ENCODE data around the gene DYNLT2B. TPM values are rescaled to one million over a fixed set of nuclear protein-coding genes. Genes with fewer than 3 reads are reported as not detected.

DYNLT2B gene
- total and polyA plus RNA-seq, 2 donors (not counting 3 experiments of a cell fraction or from before 2014, with no cell fraction given) = 9.2 to 13.9 TPM

DNA sequence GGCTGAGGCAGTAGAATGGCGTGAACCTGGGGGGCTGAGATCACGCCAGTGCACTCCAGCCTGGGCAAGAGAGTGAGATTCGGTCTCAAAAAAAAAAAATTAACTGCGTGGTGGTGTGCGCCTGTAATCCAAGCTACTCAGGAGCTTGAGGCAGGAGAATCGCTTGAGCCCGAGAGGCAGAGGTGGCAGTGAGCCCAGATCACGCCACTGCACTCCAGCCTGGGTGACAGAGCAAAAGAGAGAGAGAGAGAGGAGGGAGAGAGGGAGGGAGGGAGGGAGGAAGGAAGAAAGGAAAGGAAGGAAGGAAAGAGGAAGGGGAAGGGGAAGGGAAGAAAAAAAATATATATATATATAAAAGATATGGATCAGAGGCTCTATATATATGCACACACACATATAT lies 14.1 kb upstream of the DYNLT2B start:
- FAIRE-seq (no peak), DNase-seq (ENCODE audit: low read depth, low spot score) (no peak)
- no peaks in the 10 kb centered on the region for H3K79me2 ChIP-seq (ENCODE audit: control insufficient read depth, insufficient read depth, low read length)
- H3K4me3 ChIP-seq (replicated peaks in 1 of 3; ENCODE audit: insufficient read depth in 1 of 3, low read depth in 1 of 3, low read length in 3 of 3) = no peak overlapping the region
- H3K4me1 ChIP-seq (ENCODE audit: control insufficient read depth, extremely low read depth, insufficient read depth, low read length) = no peaks in the 10 kb centered on the region
- H3K9me3 ChIP-seq (replicated peaks; ENCODE audit: control insufficient read depth, insufficient read depth, low read length) = no peaks in the 10 kb centered on the region
- H3K4me2 ChIP-seq (ENCODE audit: insufficient read depth, low read length) = no peak overlapping the region
- ChIA-PET CTCF (no interaction called here), POLR2A (no interaction called here)
- H3K36me3 ChIP-seq (ENCODE audit: control insufficient read depth in 2 of 2, extremely low read depth in 1 of 2, insufficient read depth in 2 of 2, low read length in 2 of 2) = no peaks in the 10 kb centered on the region
- no peak overlapping the region for H2AFZ ChIP-seq (ENCODE audit: low read depth, low read length)
- dilution Hi-C loops (cut with MboI; ENCODE audit: extremely low pct_ligation_motif_present, low sequenced_read_pairs) (no loop called here), intact Hi-C loops (cut with micrococcal nuclease) (no loop called here)
- no peaks in the 10 kb centered on the region for H3K9me1 ChIP-seq (replicated peaks; ENCODE audit: control insufficient read depth, extremely low read depth, insufficient read depth, low read length)
- H3K27me3 ChIP-seq (ENCODE audit: control insufficient read depth in 2 of 2, insufficient read depth in 2 of 2, low read length in 2 of 2) = no peaks in the 10 kb centered on the region
- no peaks in the 10 kb centered on the region for H4K20me1 ChIP-seq (replicated peaks; ENCODE audit: control insufficient read depth, extremely low read depth, insufficient read depth, low read length)
- TF ChIP-seq POLR2A (IDR thresholded peaks at IDR 0.05; ENCODE audit: low read depth, low read length) = no peak
- no peak for TF ChIP-seq JUN (IDR thresholded peaks at IDR 0.05; ENCODE audit: borderline replicate concordance, insufficient read depth, insufficient read length, low read depth)
- TF ChIP-seq POLR2AphosphoS5 (IDR thresholded peaks at IDR 0.05; ENCODE audit: insufficient read depth, low read depth, low read length) = no peak
- TF ChIP-seq CTCF (IDR thresholded peaks at IDR 0.05; ENCODE audit: extremely low read depth in 1 of 2, insufficient read depth in 1 of 2, low read depth in 1 of 2, low read length in 2 of 2) = no peak
- no peak for TF ChIP-seq MAX (IDR thresholded peaks at IDR 0.05; ENCODE audit: insufficient read depth, insufficient read length)
- H3K27ac ChIP-seq (ENCODE audit: insufficient read depth, low read depth, low read length) = no peak overlapping the region
- BruUV-seq (replicated peaks) = no TSS peak
- H3K9ac ChIP-seq (replicated peaks; ENCODE audit: extremely low read depth, insufficient read depth, low read length) = no peak overlapping the region

GRCh38 chr3:196327405-196327804 lies 9.4 kb upstream of the DYNLT2B start:
- Histone ChIP-seq H2AFZ (ENCODE audit: low read depth, low read length) (no peak overlapping the region), H3K79me2 (ENCODE audit: control insufficient read depth, insufficient read depth, low read length) (no peaks in the 10 kb centered on the region), H3K36me3 (ENCODE audit: control insufficient read depth in 2 of 2, extremely low read depth in 1 of 2, insufficient read depth in 2 of 2, low read length in 2 of 2) (no peaks in the 10 kb centered on the region), H3K27ac (ENCODE audit: insufficient read depth, low read depth, low read length) (no peak overlapping the region), H3K9me3 (replicated peaks; ENCODE audit: control insufficient read depth, insufficient read depth, low read length) (no peaks in the 10 kb centered on the region), H3K9me1 (replicated peaks; ENCODE audit: control insufficient read depth, extremely low read depth, insufficient read depth, low read length) (no peaks in the 10 kb centered on the region), H3K4me1 (ENCODE audit: control insufficient read depth, extremely low read depth, insufficient read depth, low read length) (no peaks in the 10 kb centered on the region), H3K4me3 (replicated peaks in 1 of 3; ENCODE audit: insufficient read depth in 1 of 3, low read depth in 1 of 3, low read length in 3 of 3) (no peak overlapping the region), H4K20me1 (replicated peaks; ENCODE audit: control insufficient read depth, extremely low read depth, insufficient read depth, low read length) (no peaks in the 10 kb centered on the region), H3K4me2 (ENCODE audit: insufficient read depth, low read length) (no peak overlapping the region), H3K27me3 (ENCODE audit: control insufficient read depth in 2 of 2, insufficient read depth in 2 of 2, low read length in 2 of 2) (no peaks in the 10 kb centered on the region), H3K9ac (replicated peaks; ENCODE audit: extremely low read depth, insufficient read depth, low read length) (no peak overlapping the region)
- no peak for DNase-seq (ENCODE audit: low read depth, low spot score)
- FAIRE-seq = no peak
- ChIA-PET CTCF (no interaction called here), POLR2A (no interaction called here)
- intact Hi-C loops (cut with micrococcal nuclease) (no loop called here), dilution Hi-C loops (cut with MboI; ENCODE audit: extremely low pct_ligation_motif_present, low sequenced_read_pairs) (no loop called here)
- TF ChIP-seq CTCF (IDR thresholded peaks at IDR 0.05; ENCODE audit: extremely low read depth in 1 of 2, insufficient read depth in 1 of 2, low read depth in 1 of 2, low read length in 2 of 2) = no peak
- BruUV-seq (replicated peaks) = no TSS peak
